Measurements from ENCODE around the gene R3HDM2.

Gene R3HDM2

GRCh38 chr12:57347284-57347683, 83.6 kb downstream of the R3HDM2 start:
- H3K4me1 ChIP-seq (ENCODE audit: insufficient read depth, low read length, severe bottlenecking) = no peaks in the 10 kb centered on the region
- no peak overlapping the region for H2AFZ ChIP-seq (ENCODE audit: low read length)
- peaks cover 18% of the 10 kb centered on the region; the same call in 1 of the 2 replicates for H3K36me3 ChIP-seq (ENCODE audit: insufficient read depth, low read length)
- H3K27me3 ChIP-seq (ENCODE audit: insufficient read depth, low read length) = no peaks in the 10 kb centered on the region
- H3K9me2 ChIP-seq (ENCODE audit: low read depth, low read length) = no peaks in the 10 kb centered on the region
- H4K20me1 ChIP-seq (ENCODE audit: insufficient read depth, low read length) = no peaks in the 10 kb centered on the region
- no peak overlapping the region for H3K9ac ChIP-seq (ENCODE audit: low read length)
- H3K9me3 ChIP-seq (ENCODE audit: low read length) = peaks cover 3% of the 10 kb centered on the region; the same call in 1 of the 2 replicates
- no peaks in the 10 kb centered on the region; the same call in 1 of the 2 replicates for H3F3A ChIP-seq (ENCODE audit: insufficient read depth, low read length)
- H3K4me2 ChIP-seq (ENCODE audit: low read length) = no peak overlapping the region
- H3K4me3 ChIP-seq (ENCODE audit: low read depth, low read length, poor library complexity, severe bottlenecking) = no peak overlapping the region
- no peaks in the 10 kb centered on the region for H3K79me2 ChIP-seq (ENCODE audit: insufficient read depth, low read length)
- TF ChIP-seq EZH2 (IDR thresholded peaks at IDR 0.05; ENCODE audit: borderline replicate concordance, low read length) = no peak
- no peak for TF ChIP-seq CTCF (IDR thresholded peaks at IDR 0.05; ENCODE audit: low read length)
- H3K27ac ChIP-seq (ENCODE audit: low read depth, low read length, poor library complexity, severe bottlenecking) = no peak overlapping the region

GRCh38 chr12:57343703-57344378, 87.0 kb downstream of the R3HDM2 start:
- Histone ChIP-seq H3K9me2 (ENCODE audit: low read depth, low read length) (no peaks in the 10 kb centered on the region), H3K4me2 (ENCODE audit: low read length) (no peak overlapping the region), H3K79me2 (ENCODE audit: insufficient read depth, low read length) (no peaks in the 10 kb centered on the region), H3K4me1 (ENCODE audit: insufficient read depth, low read length, severe bottlenecking) (no peaks in the 10 kb centered on the region), H3F3A (ENCODE audit: insufficient read depth, low read length) (no peaks in the 10 kb centered on the region; the same call in 1 of the 2 replicates), H3K4me3 (ENCODE audit: low read depth, low read length, poor library complexity, severe bottlenecking) (no peak overlapping the region), H3K36me3 (ENCODE audit: insufficient read depth, low read length) (peaks cover 14% of the 10 kb centered on the region; the same call in 1 of the 2 replicates), H3K27ac (ENCODE audit: low read depth, low read length, poor library complexity, severe bottlenecking) (no peak overlapping the region), H3K9ac (ENCODE audit: low read length) (no peak overlapping the region), H2AFZ (ENCODE audit: low read length) (no peak overlapping the region), H3K9me3 (ENCODE audit: low read length) (peaks cover 3% of the 10 kb centered on the region; the same call in 1 of the 2 replicates), H4K20me1 (ENCODE audit: insufficient read depth, low read length) (no peaks in the 10 kb centered on the region), H3K27me3 (ENCODE audit: insufficient read depth, low read length) (no peaks in the 10 kb centered on the region)
- TF ChIP-seq CTCF (IDR thresholded peaks at IDR 0.05; ENCODE audit: low read length) = no peak
- TF ChIP-seq EZH2 (IDR thresholded peaks at IDR 0.05; ENCODE audit: borderline replicate concordance, low read length) = no peak

GRCh38 chr12:57342207-57342691, 88.6 kb downstream of the R3HDM2 start:
- Histone ChIP-seq H3K9ac (ENCODE audit: low read length) (no peak overlapping the region), H3K4me2 (ENCODE audit: low read length) (no peak overlapping the region), H3K9me3 (ENCODE audit: low read length) (no peaks in the 10 kb centered on the region), H3K79me2 (ENCODE audit: insufficient read depth, low read length) (no peaks in the 10 kb centered on the region), H3K4me1 (ENCODE audit: insufficient read depth, low read length, severe bottlenecking) (no peaks in the 10 kb centered on the region), H3K27ac (ENCODE audit: low read depth, low read length, poor library complexity, severe bottlenecking) (no peak overlapping the region), H2AFZ (ENCODE audit: low read length) (no peak overlapping the region), H3K4me3 (ENCODE audit: low read depth, low read length, poor library complexity, severe bottlenecking) (no peak overlapping the region), H3F3A (ENCODE audit: insufficient read depth, low read length) (no peaks in the 10 kb centered on the region; the same call in 1 of the 2 replicates), H3K9me2 (ENCODE audit: low read depth, low read length) (no peaks in the 10 kb centered on the region), H3K27me3 (ENCODE audit: insufficient read depth, low read length) (no peaks in the 10 kb centered on the region), H3K36me3 (ENCODE audit: insufficient read depth, low read length) (peaks cover 11% of the 10 kb centered on the region), H4K20me1 (ENCODE audit: insufficient read depth, low read length) (no peaks in the 10 kb centered on the region)
- no peak for TF ChIP-seq EZH2 (IDR thresholded peaks at IDR 0.05; ENCODE audit: borderline replicate concordance, low read length)
- TF ChIP-seq CTCF (IDR thresholded peaks at IDR 0.05; ENCODE audit: low read length) = no peak

Measured in OCI-LY1 (cell line).